GM18517 (cell line): ENCODE results near the gene PELI2.
"Not testable (repeated sequence)": the region's sequence is repeated elsewhere in the genome, so short reads cannot be mapped to it uniquely, and the experiment has no call there.

Experiments used
- ATAC-seq: cut with Tn5 transposase; IDR thresholded peaks from one replicate; pipeline ENCODE4 v1.9.1; 2021; ENCODE audit warnings: mild to moderate bottlenecking, moderate library complexity; ENCODE audit not compliant: unreplicated experiment

The PELI2 gene

GRCh38 chr14:56142314-56142713 is 24.1 kb downstream of the PELI2 start:
- ATAC-seq = no peak

- no peak for ATAC-seq
Observed at GRCh38 chr14:56143025-56143424, 24.8 kb downstream of the PELI2 start.

GRCh38 chr14:56144176-56144575 is 26.0 kb downstream of the PELI2 start:
- no peak for ATAC-seq

GRCh38 chr14:56145181-56145769 is 27.1 kb downstream of the PELI2 start:
- ATAC-seq = no peak

- ATAC-seq = no peak
Observed at GRCh38 chr14:56145965-56146364, 27.8 kb downstream of the PELI2 start.

- ATAC-seq = no peak
Observed at GRCh38 chr14:56147449-56147848, 29.2 kb downstream of the PELI2 start.

GRCh38 chr14:56147986-56148901 is 30.0 kb downstream of the PELI2 start:
- ATAC-seq = no peak

- ATAC-seq = no peak
Observed at GRCh38 chr14:56149151-56149550, 30.9 kb downstream of the PELI2 start.

- ATAC-seq = no peak
Observed at GRCh38 chr14:56149995-56150394, 31.8 kb downstream of the PELI2 start.

GRCh38 chr14:56150645-56151345 is 32.6 kb downstream of the PELI2 start:
- ATAC-seq = no peak

GRCh38 chr14:56152221-56152620 is 34.0 kb downstream of the PELI2 start:
- ATAC-seq = no peak

GRCh38 chr14:56153267-56153666 is 35.1 kb downstream of the PELI2 start:
- no peak for ATAC-seq

- ATAC-seq = no peak
Observed at GRCh38 chr14:56154321-56154720, 36.1 kb downstream of the PELI2 start.

GRCh38 chr14:56156096-56156495 is 37.9 kb downstream of the PELI2 start:
- no peak for ATAC-seq

GRCh38 chr14:56159066-56159465 is 40.9 kb downstream of the PELI2 start:
- no peak for ATAC-seq

- ATAC-seq = no peak
Observed at GRCh38 chr14:56160088-56160487, 41.9 kb downstream of the PELI2 start.

GRCh38 chr14:56161658-56162057 is 43.4 kb downstream of the PELI2 start:
- ATAC-seq = no peak

GRCh38 chr14:56162476-56162875 is 44.3 kb downstream of the PELI2 start:
- ATAC-seq = no peak

- not testable (repeated sequence) for ATAC-seq
Observed at GRCh38 chr14:56166579-56166978, 48.4 kb downstream of the PELI2 start.

GRCh38 chr14:56168007-56168616 is 49.9 kb downstream of the PELI2 start:
- no peak for ATAC-seq

- no peak for ATAC-seq
Observed at GRCh38 chr14:56170028-56170427, 51.8 kb downstream of the PELI2 start.
